Amniotic stem cell (primary cell): ENCODE data around the gene CCND3.
"Not testable (repeated sequence)": the region's sequence is repeated elsewhere in the genome, so short reads cannot be mapped to it uniquely, and the experiment has no call there.

Source experiments
- DNase-seq: peaks from one replicate; lab custom pipeline; 2025; lab: John Stamatoyannopoulos, UW

CCND3 gene

GRCh38 chr6:41947581-41948220 is 6.1 kb upstream of the CCND3 start:
- DNase-seq = no peak

DNA sequence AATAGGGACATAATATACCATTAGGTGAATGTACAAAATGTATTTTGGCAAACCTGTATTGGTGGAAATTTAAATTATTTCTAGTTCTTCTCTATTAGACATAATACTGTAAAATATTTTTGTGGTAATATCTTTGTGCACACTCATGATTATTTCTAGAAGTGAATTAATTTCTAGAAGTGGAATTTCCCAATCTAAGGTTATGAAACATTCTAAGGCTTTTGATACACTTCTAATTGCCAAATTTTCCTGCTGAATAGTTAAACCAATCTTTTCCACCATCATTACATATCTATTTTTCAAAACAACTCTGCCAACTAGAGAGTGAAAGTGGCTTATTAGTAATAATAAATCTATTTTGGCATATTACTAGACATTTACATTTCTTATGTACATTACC is 1.8 kb upstream of the CCND3 start:
- no peak for DNase-seq

DNA sequence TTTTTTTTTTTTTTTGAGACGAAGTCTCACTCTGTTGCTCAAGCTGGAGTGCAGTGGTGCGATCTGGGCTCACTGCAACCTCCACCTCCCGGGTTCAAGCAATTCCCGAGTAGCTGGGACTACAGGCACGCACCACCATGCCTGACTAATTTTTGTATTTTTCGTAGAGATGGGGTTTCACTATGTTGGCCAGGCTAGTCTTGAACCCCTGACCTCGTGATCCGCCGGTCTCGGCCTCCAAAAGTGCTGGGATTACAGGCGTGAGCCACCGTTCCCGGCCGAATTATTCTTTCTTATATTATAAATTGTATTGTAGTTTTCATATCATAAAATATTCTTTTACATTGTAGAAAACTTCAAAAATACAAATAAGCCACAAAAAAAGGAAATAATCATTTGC is 1.3 kb upstream of the CCND3 start:
- DNase-seq = not testable (repeated sequence)

GRCh38 chr6:41942067-41942851 is 651 bp upstream of the CCND3 start:
- peak; percentile 62 for DNase-seq

DNA sequence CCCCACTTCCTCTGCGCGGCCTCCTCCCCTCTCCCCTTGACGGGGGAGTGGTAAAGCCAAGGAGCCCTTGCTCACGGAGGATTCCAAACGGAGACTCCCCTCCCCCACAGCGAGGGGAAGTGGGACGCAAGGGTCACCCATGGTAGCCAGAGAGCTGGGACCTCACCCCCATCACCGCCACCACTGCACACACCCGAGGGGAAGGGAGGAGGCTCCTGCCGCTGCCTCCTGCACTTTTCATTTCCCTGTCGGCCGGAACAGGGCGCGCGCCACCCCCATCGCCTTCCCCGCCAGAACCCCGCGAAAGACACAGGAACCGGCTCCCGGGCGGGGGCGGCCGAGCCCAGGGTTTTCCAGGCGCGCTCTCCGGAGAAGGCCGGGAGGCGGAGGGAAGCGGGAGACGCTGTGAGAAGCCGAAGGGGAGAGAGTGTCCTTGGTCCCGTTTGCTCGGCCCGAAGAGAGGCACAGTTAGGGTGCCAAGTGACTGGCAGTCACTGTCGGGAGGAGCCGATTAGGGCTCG is 789 bp downstream of the CCND3 start:
- DNase-seq = no peak

DNA sequence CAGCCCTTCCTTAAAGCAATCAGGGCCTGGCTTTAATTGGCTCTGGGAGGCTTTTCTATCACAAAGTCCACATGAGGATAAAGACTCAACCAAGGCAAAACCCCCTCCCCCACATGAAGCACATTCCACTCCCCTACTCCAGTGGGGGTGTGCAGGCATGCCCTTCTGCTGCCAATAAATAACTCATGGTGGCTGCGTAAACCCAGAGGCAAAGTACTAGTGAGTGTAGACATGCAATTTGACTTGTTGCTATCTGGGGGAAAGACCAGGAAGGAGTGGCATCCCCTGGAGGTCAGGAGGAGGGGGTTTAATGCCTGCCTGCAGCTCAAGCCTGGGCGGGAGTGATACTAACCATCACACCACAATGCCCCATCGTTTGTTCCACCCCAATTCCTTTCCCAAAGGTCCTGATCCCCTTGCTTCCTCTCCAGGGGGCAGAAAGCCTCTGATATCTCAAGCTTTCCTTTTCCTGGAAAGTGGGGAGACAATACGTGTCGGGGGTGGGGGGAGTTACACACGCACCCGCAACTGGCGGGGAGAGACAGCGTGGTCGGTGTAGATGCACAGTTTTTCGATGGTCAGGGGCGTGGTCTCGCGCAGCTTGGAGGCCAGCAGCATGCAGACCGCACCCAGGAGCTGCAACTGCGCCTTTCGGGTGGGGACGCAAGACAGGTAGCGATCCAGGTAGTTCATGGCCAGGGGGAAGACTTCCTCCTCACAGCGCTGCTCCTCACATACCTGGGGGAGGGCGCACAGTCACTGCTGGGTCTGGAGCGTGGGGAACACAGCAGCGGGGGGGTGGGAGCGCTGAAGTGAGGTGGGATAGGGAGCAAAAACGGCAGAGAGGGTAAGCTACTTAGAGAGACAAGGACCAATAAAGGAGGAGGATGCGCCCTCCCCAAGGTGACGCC is 1.5 kb downstream of the CCND3 start:
- DNase-seq = no peak

DNA sequence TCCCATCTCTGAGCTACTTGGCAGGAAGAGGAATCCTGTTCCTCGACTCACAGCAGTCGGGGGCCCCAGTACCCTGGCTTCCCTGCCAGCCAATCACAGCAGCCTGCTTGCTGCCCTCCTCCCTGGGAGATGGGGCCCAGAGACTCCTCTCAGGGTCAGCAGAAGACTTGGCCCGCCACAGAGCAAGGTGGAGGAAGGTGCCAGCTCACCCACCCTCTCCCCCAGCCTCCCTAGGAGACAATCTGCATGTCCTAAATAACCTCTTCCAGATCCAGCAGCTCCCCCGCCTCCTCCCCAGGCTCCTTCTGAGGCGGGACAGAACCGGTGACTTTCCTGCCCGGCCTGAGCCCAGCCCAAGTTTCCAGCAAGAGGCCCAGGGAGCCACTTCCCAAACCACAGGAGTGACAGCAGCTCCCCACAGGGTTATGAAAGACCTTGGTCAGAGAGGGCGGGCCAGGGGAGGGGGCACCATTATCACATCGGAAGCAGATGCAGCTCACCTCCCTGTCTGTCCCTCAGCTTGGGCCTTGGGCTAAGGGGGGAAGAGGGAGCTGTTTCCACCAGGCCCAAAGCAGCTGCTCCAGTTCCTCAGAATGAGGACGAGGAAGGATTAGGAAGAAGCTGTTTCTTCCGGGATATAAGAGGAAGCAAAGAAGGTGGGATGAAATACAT is 2.3 kb downstream of the CCND3 start:
- no peak for DNase-seq

GRCh38 chr6:41938590-41939175 is 2.9 kb downstream of the CCND3 start:
- no peak for DNase-seq

GRCh38 chr6:41937861-41938574 is 3.6 kb downstream of the CCND3 start:
- no peak for DNase-seq

DNA sequence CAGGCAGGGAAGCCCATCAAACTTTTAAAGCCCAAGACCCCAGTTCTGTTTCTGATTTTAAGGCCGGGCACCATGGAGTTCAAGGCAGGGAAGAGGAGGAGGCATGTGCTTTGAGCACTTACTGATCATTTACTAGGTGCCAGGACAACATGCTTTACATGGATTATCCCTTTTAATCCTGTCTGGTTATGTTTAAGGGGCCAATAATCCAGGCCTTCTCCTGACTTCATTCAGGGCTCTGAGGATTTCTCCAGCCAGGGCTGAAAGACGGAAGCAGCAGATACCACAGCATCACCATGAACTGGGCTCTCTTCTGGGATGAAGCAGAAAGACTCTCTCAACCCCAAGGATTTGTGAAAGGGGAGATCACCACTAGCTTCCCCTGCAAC is 4.1 kb downstream of the CCND3 start:
- no peak for DNase-seq

DNA sequence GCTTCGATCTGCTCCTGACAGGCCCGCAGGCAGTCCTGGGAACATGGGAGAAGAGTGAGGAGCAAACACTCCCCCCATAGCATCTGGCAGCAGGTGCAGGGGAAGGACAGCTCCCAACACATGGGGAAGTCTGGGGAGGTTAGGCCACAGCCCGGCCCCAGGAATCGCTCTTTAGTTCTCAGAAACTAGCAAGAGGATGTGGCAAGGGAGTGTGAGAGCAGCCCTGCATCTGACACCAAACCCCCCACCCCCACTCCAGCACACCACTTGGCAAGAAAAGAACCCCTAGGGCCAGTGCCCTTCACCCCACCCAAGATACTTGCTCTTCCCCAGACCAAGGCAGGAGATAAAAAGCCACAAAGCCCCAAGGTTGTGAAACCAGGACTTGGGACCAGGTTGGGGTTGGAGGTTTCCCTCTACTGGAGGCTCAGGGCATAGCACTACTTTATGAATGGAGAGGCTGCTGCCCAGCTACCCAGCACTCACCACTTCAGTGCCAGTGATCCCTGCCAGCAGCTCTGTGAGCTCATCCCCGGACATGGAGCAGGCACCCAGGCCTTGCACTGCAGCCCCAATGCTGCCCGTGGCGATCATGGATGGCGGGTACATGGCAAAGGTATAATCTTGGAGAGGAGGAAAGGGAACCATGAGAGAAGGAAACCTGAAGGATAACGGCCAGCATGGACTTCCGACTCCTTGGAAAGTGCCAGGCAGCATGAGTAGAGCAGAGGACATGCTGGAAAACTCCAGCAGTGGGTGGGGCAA is 5.4 kb downstream of the CCND3 start:
- DNase-seq = peak; percentile 74

- no peak for DNase-seq
Measured at GRCh38 chr6:41935685-41936072, 5.9 kb downstream of the CCND3 start.

- no peak for DNase-seq
Measured at GRCh38 chr6:41935193-41935574, 6.4 kb downstream of the CCND3 start.

DNA sequence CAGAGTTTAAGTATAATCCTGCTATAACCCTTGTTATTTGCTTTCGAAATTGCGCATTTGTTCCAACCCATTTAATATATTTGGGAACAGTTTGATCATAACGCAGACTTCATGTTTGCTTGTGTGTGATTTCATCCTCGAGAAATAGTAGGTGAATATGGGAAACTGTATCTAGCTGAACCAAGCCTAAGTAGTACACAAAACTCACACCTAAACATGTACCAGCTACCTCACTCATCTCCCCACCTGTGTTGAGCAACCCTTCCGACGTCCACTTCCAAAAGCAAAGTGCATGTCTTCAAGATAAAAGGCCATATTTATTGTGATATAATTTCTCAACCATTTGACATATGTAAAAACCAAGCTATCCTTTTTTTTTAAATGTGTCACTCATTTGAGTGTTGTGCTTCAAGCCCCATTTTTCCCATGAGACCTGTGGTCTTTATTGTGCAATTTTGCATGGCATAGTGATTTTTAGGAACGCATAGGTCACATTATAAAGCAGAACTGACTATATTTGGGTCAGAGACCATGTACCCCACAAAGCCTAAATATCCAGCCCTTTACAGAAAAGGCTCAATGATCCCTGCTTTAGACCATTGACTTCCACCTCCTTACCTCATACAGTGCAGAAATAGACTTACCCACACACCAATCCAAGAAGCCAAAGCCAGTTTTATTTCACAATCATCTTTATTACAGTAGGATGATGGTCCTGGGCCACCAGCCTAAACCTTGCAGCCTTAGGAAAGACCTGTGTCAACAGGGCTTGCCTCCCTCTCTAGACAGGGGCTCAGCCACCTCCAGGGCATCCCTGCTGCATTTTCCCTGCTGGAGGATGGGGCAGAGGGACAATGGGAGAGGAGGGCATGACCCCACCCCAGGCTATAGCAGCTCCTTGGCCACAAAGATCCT is 7.1 kb downstream of the CCND3 start:
- no peak for DNase-seq

DNA sequence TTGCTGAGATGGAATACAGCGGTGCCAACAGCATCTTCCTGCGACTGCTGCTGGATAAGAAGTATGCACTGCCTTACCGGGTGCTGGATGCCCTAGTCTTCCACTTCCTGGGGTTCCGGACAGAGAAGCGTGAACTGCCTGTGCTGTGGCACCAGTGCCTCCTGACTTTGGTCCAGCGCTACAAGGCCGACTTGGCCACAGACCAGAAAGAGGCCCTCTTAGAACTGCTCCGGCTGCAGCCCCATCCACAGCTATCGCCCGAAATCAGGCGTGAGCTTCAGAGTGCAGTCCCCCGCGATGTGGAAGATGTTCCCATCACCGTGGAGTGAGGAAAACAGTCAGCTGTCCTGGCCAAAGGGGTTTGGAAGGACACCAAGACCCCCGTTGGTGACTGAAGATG is 9.2 kb downstream of the CCND3 start:
- no peak for DNase-seq

DNA sequence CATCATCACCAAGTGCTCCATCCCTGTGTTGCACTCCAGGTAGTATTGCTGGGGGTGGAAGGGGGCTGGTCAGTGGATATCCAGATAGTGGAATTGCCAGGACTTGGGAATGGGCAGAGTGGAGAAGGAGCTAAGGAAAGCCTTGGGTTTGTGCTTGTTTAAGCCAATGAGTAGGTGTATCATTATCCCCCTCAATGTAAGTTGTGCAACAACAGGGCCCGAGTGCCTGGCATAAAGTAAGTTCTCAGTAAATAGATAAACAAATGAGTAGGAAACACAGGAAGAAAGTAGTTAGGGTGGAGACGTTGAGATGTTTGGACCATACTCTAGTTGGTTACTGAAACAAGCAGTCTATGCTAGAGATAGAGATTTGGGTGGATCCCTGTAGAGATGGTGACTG is 9.8 kb downstream of the CCND3 start:
- DNase-seq = no peak

GRCh38 chr6:41929924-41930323 is 11.7 kb downstream of the CCND3 start:
- DNase-seq = no peak

DNA sequence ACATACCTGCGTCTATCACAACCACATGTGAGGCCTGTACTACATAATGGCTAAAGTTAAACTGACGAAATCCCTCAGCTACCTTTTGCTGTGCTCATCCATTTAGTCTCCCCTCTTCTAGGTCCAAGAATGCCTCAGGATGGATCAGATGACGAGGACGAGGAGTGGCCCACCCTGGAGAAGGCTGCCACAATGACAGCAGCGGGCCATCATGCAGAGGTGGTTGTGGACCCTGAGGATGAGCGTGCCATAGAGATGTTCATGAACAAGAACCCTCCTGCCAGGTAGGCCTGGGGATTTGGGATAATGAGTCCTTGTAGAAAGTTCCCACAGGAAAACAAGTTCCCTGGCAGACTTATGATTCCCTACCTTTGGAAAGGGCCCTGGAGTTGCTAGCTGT is 14.4 kb downstream of the CCND3 start:
- no peak for DNase-seq

- DNase-seq = no peak
Measured at GRCh38 chr6:41922154-41922553, 19.5 kb downstream of the CCND3 start.
